Rectal smooth muscle tissue (tissue), 1 donor: ENCODE measurements around the gene HPS3.
"Not testable (repeated sequence)": the region's sequence is repeated elsewhere in the genome, so short reads cannot be mapped to it uniquely, and the experiment has no call there.

Source experiments
- H3K27ac ChIP-seq: one replicate; pipeline ENCODE4 v1.7.0; 2013; ENCODE audit warnings: low read depth, low read length, inconsistent platforms
- H3K27me3 ChIP-seq: one replicate; pipeline ENCODE4 v1.7.0; 2013; ENCODE audit warnings: low read length; ENCODE audit not compliant: control insufficient read depth, insufficient read depth
- H3K36me3 ChIP-seq: one replicate; pipeline ENCODE4 v1.7.0; 2013; ENCODE audit warnings: low read length; ENCODE audit not compliant: control insufficient read depth, insufficient read depth
- H3K4me1 ChIP-seq: one replicate; pipeline ENCODE4 v1.7.0; 2013; ENCODE audit warnings: low read length; ENCODE audit not compliant: control insufficient read depth, insufficient read depth
- H3K4me3 ChIP-seq: one replicate; pipeline ENCODE4 v1.7.0; 2013; ENCODE audit warnings: low read length
- H3K9ac ChIP-seq: one replicate; pipeline ENCODE4 v1.7.0; 2013; ENCODE audit warnings: low read length

HPS3 gene

DNA sequence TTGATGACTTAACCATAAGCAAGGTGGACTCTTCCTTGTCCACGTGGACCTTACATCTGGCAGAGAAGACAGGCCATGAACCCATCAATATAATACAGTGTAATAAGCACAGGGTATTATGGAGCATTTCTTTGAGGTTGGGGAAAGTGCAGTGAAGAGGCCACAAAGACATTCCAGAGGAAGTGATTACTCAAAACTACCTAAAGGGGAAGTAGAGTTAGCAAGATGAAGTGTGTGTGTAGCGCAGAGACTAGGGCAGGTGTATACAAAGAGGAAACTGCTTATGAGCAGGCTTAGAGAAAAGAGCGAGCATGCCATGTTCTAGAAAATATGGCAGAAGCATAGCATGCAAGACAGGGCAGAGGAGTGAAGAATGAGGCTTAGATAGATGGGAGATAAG lies 74.3 kb downstream of the HPS3 start:
- H3K4me1 ChIP-seq: no peaks in the 10 kb centered on the region
- H3K27me3 ChIP-seq: no peaks in the 10 kb centered on the region
- no peak overlapping the region for H3K27ac ChIP-seq
- no peaks in the 10 kb centered on the region for H3K36me3 ChIP-seq
- no peak overlapping the region for H3K9ac ChIP-seq
- no peak overlapping the region for H3K4me3 ChIP-seq

DNA sequence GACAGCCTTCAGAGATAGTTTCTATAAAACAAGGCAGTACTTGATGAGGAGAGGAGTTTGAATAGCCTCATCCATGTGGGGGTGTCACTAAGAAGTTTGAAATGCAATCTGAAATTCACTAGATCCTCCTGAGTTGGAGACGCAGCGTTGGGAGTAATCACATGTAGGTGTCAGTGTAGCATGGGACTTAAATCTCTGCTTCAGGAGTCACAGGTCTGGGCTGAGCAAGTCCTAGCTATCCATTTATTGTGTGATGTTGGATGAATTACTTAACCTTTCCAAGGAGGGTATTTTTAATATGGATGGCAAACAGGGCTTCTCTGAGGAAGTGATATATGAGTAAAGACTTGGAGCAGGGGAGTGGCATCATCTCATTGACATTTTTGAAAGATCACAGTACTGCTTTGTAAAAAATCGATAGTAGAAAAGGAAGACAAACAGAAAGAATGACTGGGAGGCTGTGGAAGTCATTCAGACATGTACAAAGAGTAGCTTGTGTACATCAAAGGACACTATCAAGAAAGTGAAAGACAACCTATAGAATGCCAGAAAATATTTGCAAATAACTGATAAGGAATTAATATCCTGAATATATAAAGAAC lies 75.1 kb downstream of the HPS3 start:
- H3K36me3 ChIP-seq: no peaks in the 10 kb centered on the region
- H3K27me3 ChIP-seq: no peaks in the 10 kb centered on the region

DNA sequence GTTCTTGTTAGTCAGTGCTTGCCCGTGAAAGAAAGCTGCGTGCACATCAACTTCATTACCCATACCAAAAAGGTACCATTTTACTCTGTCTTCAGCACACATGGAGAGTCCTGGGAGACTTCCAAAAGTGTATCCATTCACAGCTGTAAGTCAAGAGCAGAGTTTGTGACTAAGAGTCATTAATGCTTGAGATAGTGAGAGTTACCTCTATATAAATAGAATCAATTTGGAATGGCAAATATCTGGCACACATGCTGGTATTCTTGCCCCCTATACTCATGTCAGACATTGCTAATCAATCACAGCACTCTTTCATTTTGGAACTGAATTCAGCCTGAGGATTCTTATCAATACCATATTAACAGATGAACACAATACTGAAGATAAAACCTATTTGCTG lies 78.0 kb downstream of the HPS3 start:
- no peaks in the 10 kb centered on the region for H3K36me3 ChIP-seq
- no peak overlapping the region for H3K9ac ChIP-seq
- H3K27ac ChIP-seq: no peak overlapping the region
- no peaks in the 10 kb centered on the region for H3K4me1 ChIP-seq
- H3K4me3 ChIP-seq: no peak overlapping the region
- no peaks in the 10 kb centered on the region for H3K27me3 ChIP-seq

More for the DNA sequence above, 75.1 kb downstream of the HPS3 start:
- Histone ChIP-seq H3K27ac (no peak overlapping the region), H3K4me1 (no peaks in the 10 kb centered on the region), H3K4me3 (no peak overlapping the region), H3K9ac (no peak overlapping the region)

DNA sequence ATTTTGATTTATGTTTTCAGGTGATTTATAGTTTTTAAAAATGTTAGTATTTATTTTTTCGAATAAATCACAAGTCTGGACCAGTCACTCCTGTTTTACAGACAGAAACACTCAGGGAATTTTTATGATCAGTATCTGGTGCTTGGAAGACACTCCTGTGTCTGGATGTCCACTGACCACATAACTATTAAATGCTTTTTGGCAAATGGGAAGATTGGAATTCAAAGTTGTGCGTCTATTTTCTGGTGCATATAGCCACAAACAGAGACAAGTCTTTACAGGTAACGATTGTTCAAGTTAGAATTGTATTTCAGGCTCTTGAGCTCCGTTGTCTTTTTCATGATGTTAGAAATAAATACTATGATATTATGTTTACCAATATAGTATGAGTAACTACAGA lies 80.0 kb downstream of the HPS3 start:
- H3K27me3 ChIP-seq: no peaks in the 10 kb centered on the region
- no peak overlapping the region for H3K9ac ChIP-seq
- no peaks in the 10 kb centered on the region for H3K36me3 ChIP-seq
- H3K4me1 ChIP-seq: no peaks in the 10 kb centered on the region
- H3K4me3 ChIP-seq: no peak overlapping the region
- no peak overlapping the region for H3K27ac ChIP-seq

DNA sequence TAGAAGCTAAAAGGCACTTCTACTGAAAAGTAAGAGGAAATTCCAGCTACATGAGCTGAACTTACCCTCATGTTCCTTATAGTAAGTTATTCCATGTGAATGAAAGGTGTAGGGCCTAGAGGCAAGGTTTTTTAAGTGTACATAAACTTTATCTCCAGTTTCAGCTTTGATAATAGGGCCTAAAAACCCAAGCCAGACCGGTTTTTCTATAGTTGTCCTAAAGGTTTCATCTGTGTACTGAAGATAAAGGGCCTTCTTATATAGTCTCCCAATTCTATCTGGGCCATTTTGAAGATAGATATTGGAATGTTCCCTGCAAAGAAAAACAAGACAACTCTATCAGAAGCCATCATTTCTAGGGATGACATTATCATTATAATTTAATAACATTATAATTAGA lies 82.9 kb downstream of the HPS3 start:
- H3K9ac ChIP-seq: no peak overlapping the region
- H3K4me1 ChIP-seq: no peaks in the 10 kb centered on the region
- H3K27ac ChIP-seq: no peak overlapping the region
- no peaks in the 10 kb centered on the region for H3K36me3 ChIP-seq
- no peaks in the 10 kb centered on the region for H3K27me3 ChIP-seq
- H3K4me3 ChIP-seq: no peak overlapping the region

DNA sequence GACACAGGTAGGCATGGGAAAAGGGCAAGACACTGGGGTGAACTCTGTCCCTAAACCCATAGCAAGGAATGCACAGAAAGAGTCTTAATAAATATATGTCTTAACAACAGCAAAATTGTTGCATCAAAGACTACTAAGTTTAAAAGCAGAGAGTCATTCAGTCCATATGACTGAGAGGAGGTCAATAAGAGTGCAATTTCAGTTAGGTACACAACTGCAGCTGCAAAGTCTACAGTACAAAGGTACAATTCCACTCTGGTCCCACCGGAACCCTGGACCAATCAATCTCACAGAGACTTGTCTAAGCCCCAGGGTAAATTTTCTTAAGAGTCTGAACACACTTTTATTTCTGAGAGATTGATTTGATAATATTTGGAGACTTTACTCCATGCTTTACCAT lies 85.3 kb downstream of the HPS3 start:
- Histone ChIP-seq H3K27me3 (no peaks in the 10 kb centered on the region), H3K4me1 (no peaks in the 10 kb centered on the region), H3K27ac (no peak overlapping the region), H3K36me3 (no peaks in the 10 kb centered on the region), H3K4me3 (no peak overlapping the region), H3K9ac (no peak overlapping the region)

DNA sequence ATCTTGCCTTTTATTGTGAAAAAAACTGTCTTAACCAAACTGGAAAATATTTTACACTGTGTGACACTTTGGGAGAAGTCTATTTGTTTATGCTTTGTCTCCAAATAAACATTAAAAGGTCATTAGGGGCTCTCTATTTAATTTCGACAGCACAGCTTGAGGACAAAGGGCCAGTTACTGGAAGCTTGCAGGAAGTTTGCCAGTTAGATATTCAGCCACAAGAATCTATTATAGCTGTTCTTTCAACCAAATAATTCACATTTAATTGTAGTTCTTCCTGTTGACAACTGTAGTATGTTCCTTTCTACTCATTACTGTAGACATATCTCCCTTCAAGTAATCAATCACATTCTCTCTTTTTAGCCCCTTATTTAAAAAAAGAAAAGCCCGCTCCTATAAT lies 86.1 kb downstream of the HPS3 start:
- Histone ChIP-seq H3K4me1 (no peaks in the 10 kb centered on the region), H3K4me3 (no peak overlapping the region), H3K9ac (no peak overlapping the region), H3K27ac (no peak overlapping the region), H3K27me3 (no peaks in the 10 kb centered on the region), H3K36me3 (no peaks in the 10 kb centered on the region)

DNA sequence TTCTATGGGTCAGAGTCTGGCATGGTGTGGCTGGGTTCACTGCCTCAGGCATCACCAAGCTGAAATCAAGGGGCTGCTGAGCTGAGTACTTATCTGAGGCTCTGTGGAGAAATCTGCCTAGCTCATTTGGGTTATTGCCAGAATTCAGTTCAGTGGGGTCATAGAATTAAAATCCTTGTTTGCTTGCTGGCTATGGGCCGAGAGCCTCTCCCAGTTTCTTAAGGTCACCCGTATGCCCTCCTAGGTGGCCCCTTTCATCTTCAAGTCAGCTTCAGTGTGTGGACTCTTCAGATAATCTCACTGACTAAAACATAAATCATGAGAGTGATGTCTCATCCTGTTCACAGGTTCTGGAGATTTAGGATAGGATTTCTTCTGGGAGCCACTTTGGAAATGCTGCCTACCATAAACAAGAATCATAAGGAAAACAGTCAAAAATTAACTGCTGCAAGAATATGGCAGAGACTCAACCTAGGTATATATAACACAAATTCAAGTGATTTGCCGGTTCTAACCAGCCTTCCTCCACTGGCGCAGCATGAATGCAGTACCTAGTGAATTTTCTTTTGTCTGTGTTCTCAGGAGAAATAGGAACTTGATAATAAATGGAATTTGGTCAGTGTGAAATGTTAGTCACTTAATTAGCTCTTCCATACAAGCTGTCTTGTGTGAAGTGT lies 86.9 kb downstream of the HPS3 start:
- H3K27ac ChIP-seq: no peak overlapping the region
- no peaks in the 10 kb centered on the region for H3K4me1 ChIP-seq
- H3K4me3 ChIP-seq: no peak overlapping the region
- H3K9ac ChIP-seq: no peak overlapping the region
- no peaks in the 10 kb centered on the region for H3K27me3 ChIP-seq
- no peaks in the 10 kb centered on the region for H3K36me3 ChIP-seq

DNA sequence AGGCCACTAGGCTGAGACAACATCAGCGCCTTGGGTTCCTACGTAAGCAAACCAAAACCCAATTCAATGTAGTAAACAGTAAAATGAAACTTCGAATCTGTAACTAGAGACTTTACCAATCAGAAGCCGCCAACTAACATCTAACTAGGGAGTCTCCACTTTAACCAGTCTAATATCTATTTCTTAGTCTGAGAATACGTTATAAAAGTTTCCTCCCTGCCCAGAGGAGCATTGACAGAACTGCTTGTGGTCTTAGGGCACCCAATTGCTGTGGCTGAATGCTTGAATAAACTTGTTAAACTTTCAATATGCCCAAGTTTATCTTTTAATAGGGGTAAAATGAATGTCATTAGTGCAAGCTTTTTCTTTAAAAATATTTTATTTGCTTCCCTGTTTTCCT lies 87.9 kb downstream of the HPS3 start:
- no peak overlapping the region for H3K4me3 ChIP-seq
- H3K36me3 ChIP-seq: no peaks in the 10 kb centered on the region
- no peaks in the 10 kb centered on the region for H3K4me1 ChIP-seq
- H3K9ac ChIP-seq: no peak overlapping the region
- H3K27ac ChIP-seq: no peak overlapping the region
- no peaks in the 10 kb centered on the region for H3K27me3 ChIP-seq

DNA sequence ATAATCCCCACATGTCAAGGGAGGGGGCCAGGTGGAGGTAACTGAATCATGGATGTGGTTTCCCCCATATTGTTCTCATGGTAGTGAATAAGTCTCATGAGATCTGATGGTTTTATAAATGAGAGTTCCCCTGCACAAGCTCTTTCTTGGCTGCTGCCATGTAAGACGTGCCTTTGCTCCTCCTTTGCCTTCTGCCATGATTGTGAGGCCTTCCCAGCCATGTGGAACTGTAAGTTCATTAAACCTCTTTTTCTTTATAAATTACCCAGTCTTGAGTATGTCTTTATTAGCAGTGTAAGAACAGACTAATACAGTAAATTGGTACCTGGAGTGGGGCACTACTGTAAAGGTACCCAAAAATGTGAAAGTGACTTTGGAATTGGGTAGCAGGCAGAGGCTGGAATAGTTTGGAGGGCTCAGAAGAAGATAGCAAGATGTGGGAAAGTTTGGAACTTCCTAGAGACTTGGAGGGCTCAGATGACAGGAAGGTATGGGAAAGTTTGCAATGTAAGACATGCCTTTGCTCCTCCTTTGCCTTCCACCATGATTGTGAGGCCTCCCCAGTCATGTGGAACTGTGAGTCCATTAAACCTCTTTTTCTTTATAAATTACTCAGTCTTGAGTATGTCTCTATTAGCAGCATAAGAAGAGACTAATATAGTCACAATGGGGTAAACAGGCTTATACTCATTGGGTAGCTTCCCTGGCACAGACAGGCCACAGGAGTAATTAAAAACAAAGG lies 90.1 kb downstream of the HPS3 start:
- H3K27me3 ChIP-seq, H3K9ac ChIP-seq, H3K27ac ChIP-seq, H3K36me3 ChIP-seq, H3K4me1 ChIP-seq, H3K4me3 ChIP-seq: not testable (repeated sequence)

DNA sequence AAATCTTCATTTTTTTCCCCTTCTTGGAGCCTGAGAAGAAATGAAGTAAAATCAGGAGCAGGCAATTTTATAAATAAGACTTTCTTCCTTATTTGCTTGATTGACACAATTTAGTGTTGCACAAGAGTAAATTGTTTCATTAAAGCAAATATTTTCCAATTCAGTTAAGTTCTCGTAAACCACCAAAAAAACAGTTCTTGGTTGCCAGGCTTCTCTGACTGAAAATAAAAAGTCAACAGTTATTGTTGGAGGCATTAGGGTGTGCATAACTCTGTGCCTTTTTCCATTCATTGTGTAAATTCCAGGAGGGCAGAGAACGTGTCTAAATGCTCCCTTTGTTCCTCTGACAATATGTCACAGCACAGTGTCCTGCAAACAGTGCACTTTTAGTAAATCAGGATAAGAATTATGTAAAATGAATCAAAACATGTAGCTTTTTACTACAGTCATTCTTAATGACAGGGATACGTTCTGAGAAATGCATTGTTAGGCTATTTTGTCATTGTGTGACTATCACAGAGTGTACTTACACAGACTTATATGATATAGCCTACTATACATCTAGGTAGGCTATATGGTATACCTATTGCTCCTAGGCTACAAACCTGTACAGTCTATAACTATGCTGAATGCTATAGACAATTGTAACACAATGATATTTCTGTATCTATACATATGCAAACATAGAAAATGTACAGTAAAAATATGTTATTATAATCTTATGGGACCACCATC lies 92.5 kb downstream of the HPS3 start, which contains the start of gene CP:
CP (minus strand) TSS at position 47 of the 735 bp plus-strand sequence; CDS start at position 10, 37 bp downstream.
- Histone ChIP-seq H3K36me3 (no peaks in the 10 kb centered on the region), H3K4me1 (no peaks in the 10 kb centered on the region), H3K27ac (no peak within 1 kb of the TSS), H3K9ac (no peak within 1 kb of the TSS), H3K4me3 (no peak within 1 kb of the TSS), H3K27me3 (no peaks in the 10 kb centered on the region)
